Stimulated activated CD8-positive, alpha-beta memory T cell treated with anti-CD3 and anti-CD28 coated beads, Interleukin-4, amount 100 ng/mL, for 1 hour (primary cell): ENCODE data around the gene WDR17.
A peak's percentile ranks its signal among the peaks of the same experiment; 100 is the strongest.
"Not testable (repeated sequence)": the region's sequence is repeated elsewhere in the genome, so short reads cannot be mapped to it uniquely, and the experiment has no call there.

Experiments used
- DNase-seq, 2 donors: peaks; one replicate each; pipeline ENCODE4 v3.0.0-alpha.2; 2020; ENCODE audit warnings: low read depth in 2 of 2, low spot score in 1 of 2

WDR17 gene

DNA sequence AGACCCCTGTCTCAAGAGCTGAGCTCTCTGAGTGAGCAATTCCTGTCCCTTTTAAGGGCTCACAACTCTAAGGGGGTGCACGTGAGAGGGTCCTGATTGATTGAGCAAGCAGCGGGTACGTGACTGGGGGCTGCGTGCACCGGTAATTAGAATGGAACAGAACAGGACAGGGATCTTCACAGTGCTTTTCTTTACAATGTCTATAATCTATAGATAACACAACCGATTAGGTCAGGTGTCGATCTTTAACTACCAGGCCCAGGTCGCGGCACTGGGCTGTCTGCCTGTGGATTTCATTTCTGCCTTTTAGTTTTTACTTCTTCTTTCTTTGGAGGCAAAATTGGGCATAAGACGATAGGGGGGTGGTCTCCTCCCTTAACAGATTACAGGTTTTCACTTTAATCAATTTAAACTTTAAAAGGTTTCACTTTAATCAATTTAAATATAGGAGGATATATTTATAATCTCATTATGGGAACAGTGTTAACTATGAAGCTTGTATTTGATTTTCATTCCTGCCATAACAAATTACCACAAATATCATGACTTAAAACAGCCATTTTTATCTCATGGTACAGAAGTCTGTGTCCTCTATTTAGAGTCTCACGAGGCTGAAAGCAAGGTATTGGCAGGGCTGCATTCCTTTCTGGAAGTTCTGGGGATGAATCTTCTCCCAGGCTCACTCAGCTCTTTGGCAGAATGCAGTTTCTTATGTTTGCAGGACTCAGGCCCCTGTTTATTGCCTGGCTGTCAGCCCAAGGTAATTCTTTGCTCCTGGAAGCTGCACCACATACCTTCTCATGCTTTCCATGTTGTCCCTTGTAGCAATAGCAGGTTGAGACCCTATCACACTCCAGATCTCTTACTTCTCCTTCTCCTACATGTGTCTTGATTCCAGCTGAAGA is 124.5 kb downstream of the WDR17 start:
- DNase-seq, result no peak

DNA sequence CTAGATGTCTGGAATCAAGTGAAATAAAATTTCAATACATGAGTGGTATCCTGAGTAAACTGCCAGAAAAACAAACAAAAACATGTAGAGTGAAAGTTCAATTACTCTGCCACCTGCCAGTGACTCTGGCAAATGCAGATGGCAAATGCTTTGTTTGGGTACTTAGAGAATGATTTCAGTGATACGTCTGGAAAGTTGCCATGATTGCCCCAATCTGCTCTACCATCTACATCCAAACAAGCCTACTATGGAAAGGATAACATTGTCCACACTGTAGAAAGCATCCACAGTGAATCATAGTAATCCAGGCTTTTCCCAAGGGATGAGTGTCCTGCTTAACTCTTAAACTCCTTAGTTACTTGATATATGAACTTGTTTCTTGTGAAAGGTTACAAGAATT is 126.3 kb downstream of the WDR17 start:
- DNase-seq, result no peak

DNA sequence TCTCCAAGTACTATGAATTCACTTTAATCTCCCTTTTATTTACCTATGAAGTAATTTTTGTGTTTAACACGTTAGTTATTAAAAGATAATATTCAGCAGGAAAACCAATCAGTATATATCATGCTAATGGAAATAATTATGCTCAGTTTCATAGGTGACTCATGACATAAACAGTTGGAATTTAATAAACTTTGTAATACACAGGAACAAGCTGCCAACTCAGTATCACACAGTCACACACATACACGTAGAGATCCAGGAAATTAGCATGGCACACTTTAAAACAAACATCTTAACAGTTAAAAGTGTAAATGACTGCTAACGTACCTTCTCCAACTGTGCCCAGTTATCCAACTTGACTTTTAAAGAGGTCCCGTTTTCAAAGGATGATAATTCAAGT is 127.5 kb downstream of the WDR17 start:
- DNase-seq, result no peak

DNA sequence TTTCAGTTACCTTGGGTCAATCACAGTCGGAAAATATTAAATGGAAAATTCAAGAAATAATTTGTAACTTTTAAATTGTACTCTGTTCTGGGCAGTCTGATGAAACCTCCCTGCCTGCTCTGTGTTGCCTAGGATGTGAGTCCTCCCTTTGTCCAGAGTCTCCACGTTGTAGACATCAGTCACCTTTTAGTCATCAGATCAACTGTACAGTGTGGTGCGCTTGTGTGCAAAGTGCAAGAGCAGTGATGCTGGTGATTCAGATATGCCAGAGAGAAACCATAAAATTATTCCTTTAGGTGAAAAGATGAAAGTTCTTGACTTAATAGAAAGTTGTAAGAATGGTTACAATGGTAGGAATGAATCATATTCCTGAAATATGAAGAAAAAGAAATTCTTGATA is 128.3 kb downstream of the WDR17 start:
- DNase-seq, result no peak

DNA sequence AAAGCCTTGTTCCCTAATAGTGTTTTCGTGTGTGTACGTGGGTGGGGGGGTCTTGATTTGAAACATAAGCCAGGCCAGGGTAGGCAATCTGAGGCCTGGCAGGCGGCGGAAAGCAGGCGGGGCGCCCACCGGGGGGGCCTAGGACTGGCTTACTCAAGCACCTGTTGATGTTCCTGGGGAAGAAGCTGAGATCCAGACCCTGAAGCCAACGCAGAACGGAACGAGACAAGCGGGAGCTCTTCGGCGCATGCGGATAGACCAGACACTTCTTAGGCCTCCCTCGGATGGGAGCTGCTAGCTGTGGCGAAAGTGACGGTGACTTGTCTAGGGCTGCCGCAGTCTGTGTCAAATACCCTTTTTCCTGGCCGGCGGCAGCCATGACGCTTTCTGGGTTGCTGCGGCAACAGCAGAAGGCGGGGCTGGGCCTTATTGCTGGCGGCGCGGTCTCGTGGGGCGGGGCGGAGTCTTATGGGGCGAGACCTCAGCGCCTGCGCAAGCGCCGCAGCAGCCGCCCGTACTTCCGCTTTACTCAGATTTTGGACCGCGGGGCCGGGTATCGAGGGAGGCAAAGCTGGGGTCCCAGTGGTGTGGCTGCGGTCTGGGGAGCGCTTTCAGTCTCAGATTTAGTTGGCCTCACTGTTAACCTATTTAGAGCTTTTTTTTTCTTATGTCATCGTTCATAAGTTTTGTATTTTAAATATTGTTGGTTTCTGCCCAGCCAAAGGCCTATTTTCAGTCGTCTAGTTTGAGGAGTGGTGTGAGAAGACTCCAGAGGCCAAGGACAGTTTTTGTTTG is 129.7 kb downstream of the WDR17 start, which contains the start of gene SPATA4:
SPATA4 (minus strand) TSS at position 402 of the 795 bp plus-strand sequence; CDS start at position 379, 23 bp downstream.
- DNase-seq, result peak; percentile 84 to 90

DNA sequence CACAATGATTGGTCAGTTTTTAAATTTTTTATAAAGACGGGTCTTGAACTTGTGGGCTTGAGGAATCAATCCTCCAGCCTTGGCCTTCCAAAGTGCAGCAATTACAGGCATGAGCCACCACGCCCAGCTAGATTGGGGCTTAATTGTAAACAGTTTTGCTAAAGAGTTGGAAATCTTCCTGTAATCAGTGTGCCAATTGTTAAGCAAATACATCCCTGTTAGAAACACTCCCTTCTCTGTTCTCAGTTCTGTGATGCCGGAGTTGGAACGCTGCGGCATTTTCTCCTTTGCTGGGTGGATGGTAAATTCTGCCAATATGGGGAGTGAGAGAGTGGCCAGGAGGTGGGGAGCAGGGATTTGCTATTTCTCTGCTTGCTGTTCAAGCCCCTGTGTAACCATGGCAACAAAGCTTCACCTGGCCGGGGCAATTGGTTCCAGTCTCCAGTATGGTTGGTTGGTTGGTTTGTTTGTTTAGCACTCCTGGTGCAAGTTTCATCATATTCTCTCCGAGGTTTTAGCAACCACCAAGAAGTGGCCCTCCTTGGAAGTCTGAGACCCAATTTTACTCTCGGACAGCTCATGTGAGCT is 132.8 kb downstream of the WDR17 start:
- DNase-seq, result no peak

DNA sequence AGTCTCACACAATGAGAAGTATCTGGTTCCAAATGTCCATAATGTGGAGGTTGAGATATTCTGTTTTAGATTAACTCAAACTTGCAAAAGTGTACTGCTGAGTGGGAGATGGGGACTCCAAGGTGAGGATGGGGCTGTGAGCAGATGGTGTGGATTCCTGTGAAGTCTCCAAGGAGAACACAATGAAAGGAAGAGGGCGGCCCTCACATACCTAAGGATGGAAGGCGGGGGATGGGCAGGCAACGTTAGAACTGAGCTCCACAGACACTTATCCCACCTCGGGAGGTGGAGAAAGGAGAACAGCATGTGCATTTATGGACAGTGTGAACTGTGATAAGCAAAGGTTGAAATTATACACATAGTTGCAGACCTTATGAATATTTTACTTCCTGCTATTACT is 139.7 kb downstream of the WDR17 start:
- DNase-seq, result no peak

DNA sequence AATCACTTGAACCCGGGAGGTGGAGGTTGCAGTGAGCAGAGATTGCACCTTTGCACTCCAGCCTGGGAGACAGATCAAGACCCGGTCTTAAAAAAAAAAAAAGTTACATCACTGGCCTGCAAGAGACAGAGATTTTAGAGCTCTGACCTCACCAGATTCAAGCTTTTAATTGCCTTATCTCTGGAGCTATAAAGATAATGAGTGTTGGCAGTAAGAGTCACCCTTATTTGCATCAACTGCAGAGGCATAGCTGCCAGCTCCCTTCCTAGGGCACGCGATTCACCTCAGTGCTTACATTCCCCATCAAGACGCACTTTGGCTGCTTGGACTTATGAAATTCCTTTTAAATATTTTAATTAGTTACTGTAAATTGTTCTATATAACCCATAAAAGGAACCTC is 142.2 kb downstream of the WDR17 start:
- no peak for DNase-seq

DNA sequence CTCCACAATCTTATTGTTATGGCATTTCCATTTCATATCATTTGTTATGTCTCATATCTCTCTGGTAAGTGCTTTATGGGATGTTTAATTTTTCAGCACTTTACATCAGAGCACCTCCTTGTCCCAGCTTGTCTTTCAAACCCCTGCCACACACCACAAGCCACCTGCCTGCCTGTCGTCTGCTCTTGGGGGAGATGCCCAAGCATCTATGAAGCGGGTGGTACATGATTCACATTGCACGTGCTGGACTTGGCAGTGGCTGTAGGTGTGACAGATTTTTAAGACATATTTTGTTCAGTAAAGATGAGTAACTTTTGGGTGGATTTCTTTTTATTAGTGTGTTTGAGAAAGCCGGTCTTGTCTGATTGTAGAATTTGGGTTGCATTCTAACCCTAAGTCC is 143.9 kb downstream of the WDR17 start:
- no peak for DNase-seq

DNA sequence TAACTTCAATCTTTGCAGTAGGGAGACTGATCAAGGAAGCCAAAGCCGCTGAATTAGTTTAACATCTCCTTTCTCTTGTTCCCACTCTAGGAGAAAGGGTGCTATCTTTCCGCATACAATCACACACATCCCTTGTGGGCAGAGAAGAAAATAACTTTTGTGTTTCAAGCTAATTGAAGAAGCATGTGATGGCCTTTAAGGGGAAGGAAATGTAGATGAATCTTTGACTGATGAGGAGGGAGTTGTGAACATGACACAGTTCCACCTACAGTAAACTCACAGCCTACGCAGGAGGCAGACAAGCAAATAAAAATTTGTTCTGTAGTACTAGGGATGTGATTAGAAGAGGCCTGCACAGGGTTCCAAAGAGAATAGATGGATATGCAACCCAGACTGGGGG is 144.5 kb downstream of the WDR17 start:
- DNase-seq, result no peak

DNA sequence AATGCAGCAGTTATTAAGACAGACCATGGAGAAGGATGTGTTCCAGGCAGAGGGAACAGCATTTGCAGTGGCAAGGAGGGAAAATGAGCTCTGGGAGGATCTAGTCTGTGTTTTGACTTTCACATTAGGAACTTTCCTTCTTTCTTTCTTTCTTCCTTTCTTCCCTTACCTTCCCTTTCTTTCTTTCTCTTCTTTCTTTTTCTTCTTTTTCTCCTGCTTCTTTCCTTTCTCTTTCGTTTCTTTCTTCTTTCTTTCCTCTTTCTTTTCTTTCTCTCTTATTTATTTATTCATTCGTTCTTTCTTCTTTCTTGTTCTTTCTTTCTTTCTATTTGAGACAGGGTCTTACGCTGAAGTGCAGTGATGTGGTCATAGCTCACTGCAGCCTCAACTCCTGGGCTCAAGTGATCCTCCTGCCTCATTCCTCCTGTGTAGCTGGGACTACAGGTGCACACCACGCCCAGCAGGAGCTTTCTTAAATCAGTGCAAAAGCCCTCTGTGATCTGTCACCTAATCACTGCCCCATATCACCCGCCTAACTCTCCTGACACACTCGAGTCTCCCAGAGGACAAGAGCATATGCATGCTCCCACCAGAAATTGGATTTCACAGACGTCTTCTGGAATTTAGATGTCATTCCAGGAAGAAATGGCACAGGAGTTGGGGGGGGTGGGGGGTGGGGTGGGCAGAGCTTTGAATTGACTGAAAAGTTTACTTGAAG is 145.1 kb downstream of the WDR17 start:
- DNase-seq, result no peak

DNA sequence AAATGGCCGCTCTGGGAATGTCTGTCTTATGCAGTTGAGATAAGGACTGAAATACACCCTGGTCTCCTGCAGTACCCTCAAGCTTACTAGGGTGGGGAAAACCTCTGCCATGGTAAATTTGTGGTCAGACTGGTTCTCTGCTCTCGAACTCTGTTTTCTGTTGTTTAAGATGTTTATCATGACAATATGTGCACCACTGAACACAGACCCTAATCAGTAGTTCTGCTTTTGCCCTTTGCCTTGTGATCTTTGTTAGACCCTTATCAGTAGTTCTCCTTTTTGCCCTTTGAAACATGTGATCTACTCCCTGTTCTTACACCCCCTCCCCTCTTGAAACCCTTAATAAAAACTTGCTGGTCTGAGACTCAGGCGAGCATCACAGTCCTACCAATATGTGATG is 146.7 kb downstream of the WDR17 start:
- DNase-seq, result not testable (repeated sequence)

DNA sequence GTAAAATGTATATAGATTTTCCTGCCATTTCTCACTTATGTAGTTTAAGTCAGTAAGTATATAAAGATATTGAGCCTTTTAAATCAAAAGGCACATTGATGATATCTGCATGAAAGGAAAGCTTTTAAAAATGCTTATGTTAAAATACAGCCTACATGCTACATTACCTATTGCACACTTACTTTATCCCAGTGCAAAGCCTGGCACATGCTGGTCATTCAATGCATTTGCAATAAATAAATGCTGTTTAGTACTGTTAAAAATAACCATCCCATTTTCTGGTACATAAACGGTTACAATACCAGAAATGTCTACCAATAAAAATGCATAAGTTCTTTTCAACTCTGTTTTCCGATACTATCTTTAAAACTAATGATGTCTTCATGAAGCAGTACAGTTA is 151.9 kb downstream of the WDR17 start:
- no peak for DNase-seq

DNA sequence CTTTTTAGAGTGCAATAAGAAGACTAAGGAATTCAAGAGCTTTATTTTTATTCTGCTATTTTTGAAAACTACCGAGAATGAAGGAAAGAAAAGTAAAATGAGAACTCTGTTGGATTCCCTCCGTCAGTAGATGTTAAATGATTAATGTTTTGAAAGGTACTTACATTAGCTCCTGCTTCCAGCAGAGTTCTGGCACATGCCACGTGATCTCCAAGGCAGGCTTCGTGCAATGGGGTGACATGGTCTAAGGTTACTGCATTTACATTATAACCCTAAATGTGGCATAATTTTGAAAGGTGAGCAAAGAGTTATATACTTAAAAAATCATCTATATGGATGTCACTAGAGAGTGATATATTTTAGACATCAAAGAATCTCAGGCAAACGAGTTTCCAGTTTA is 156.5 kb downstream of the WDR17 start:
- no peak for DNase-seq

DNA sequence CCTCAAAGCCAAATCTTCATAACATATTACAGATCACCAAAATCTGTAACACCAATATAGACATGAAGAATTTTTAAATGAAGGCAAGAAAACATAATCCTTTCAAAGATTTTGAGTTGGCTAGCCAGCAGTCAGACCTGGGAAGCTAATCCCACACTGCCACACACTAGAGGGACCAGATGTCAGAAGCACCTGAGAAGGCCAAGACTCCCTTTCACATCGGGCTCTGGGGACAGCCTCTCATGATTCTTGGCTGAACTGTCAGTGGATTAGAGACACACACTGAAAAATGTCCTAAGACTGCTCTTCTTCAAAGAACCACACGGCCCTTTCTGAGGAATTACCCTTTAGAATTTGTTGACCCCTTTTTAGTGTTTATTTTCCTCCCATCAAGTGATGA is 157.9 kb downstream of the WDR17 start:
- DNase-seq, result no peak

DNA sequence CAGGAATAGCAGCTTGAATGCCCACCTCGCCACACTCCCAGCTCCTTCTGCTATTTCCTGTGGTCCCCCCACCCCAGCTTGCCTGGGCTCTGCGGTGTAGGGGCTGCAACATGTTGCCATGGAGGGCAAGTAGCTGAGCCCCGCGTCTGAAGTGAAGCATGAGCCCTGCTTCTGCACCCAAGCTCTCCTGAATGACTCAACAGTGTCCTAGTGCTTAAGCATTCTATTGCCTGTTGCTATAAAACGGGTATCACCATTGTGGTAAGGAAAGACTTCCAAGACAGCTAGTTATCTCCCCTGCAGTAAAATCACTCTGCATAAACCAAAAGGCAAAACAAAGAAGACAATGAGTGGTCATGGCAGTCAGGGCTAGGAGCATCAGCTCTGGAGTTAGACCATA is 161.1 kb downstream of the WDR17 start:
- DNase-seq, result no peak

DNA sequence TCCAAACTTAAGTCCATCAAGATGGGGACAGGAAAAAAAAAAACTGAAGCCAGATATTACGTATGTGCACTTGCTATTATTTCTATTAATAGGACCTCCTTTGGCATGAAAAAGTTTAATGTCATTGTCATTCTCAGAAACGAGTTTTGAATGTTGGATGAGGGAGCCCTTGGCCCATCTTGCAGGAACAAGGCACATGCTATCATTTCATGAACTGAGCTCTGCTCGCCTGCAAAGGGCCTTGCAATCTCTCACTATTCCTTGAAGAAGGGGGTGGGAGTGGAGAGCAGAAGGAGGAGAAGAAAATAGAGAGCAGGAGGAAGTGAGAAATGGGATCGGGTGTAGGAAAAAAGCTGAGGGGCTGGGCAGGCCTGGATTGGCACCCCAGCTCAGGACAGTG is 164.0 kb downstream of the WDR17 start:
- no peak for DNase-seq
